Fibroblast of lung (primary cell): ENCODE results near the gene MLPH. TPM values are rescaled to one million over a fixed set of nuclear protein-coding genes. Genes with fewer than 3 reads are reported as not detected.
A peak's percentile ranks its signal among the peaks of the same experiment; 100 is the strongest.

ENCODE experiments used
- DNase-seq, 2 donors: peaks; one replicate each; pipeline versions ENCODE4 v3.0.0 to v3.0.0-alpha.2; 2010; ENCODE audit warnings: low read depth in 2 of 2
- H2AFZ ChIP-seq: 2 replicates; pipeline ENCODE4 v1.5.1; 2012; ENCODE audit warnings: low read length, control low read depth, inconsistent platforms
- H3K27ac ChIP-seq: 2 replicates; pipeline ENCODE4 v1.5.1; 2011; ENCODE audit warnings: low read length, control low read depth; ENCODE audit not compliant: insufficient read depth
- H3K27me3 ChIP-seq: 2 replicates; pipeline ENCODE4 v1.5.1; 2011; ENCODE audit warnings: mild to moderate bottlenecking, low read length; ENCODE audit not compliant: control insufficient read depth, insufficient read depth
- H3K36me3 ChIP-seq: 2 replicates; pipeline ENCODE4 v1.5.1; 2011; ENCODE audit warnings: low read length; ENCODE audit not compliant: control insufficient read depth, insufficient read depth
- H3K4me1 ChIP-seq: 2 replicates; pipeline ENCODE4 v1.5.1; 2011; ENCODE audit warnings: low read length; ENCODE audit not compliant: control insufficient read depth, insufficient read depth; ENCODE audit errors: extremely low read depth
- H3K4me2 ChIP-seq: 2 replicates; pipeline ENCODE4 v1.5.1; 2011; ENCODE audit warnings: low read length, control low read depth; ENCODE audit not compliant: insufficient read depth; ENCODE audit errors: extremely low read depth
- H3K4me3 ChIP-seq, 4 experiments: fragments of 200-600 bp in 1 of 4; sonication (generic) in 1 of 4; replicated peaks in 1 of 4; 2 replicates each; pipeline ENCODE4 v1.5.1; 2011 to 2016; ENCODE audit warnings: low read length in 4 of 4, low read depth in 3 of 4, mild to moderate bottlenecking in 3 of 4, control low read depth in 2 of 4, inconsistent platforms in 1 of 4, mixed read lengths in 1 of 4; ENCODE audit not compliant: insufficient read depth in 1 of 4; ENCODE audit errors: control extremely low read depth in 1 of 4
- H3K79me2 ChIP-seq: 2 replicates; pipeline ENCODE4 v1.5.1; 2012; ENCODE audit warnings: mild to moderate bottlenecking, low read length, inconsistent platforms; ENCODE audit not compliant: control insufficient read depth, insufficient read depth
- H3K9ac ChIP-seq: 2 replicates; pipeline ENCODE4 v1.5.1; 2011; ENCODE audit warnings: mild to moderate bottlenecking, low read length, control low read depth; ENCODE audit not compliant: insufficient read depth
- H3K9me3 ChIP-seq: 2 replicates; pipeline ENCODE4 v1.5.1; 2012; ENCODE audit warnings: low read depth, low read length; ENCODE audit not compliant: control insufficient read depth, insufficient read depth
- H4K20me1 ChIP-seq: 2 replicates; pipeline ENCODE4 v1.5.1; 2011; ENCODE audit warnings: low read length; ENCODE audit not compliant: control insufficient read depth, insufficient read depth; ENCODE audit errors: extremely low read depth
- CTCF ChIP-seq, 2 donors: IDR thresholded peaks in 1 of 2; conservative IDR thresholded peaks in 1 of 2; 1 replicate in 1 of 2; 2 replicates in 1 of 2; pipeline ENCODE4 v1.5.1; 2011 to 2012; ENCODE audit warnings: low read length in 2 of 2, control low read depth in 1 of 2, inconsistent platforms in 1 of 2, low read depth in 1 of 2, mild to moderate bottlenecking in 1 of 2
- EZH2 ChIP-seq: IDR thresholded peaks from 2 replicates; pipeline ENCODE4 v1.5.1; 2012; ENCODE audit warnings: low read length, control low read depth, mild to moderate bottlenecking; ENCODE audit errors: missing control alignments
- polyA plus RNA-seq, 2 donors: library from polyadenylated mRNA; depleted of rRNA in 1 of 2; stranded (reverse) in 1 of 2; unstranded in 1 of 2; fragments of >200 nt; gene quantifications; 2 replicates each; pipeline ENCODE4 v1.2.1, GENCODE V29; 2011 to 2012; ENCODE audit warnings: missing spikeins in 1 of 2
- total RNA-seq: library from RNA; depleted of rRNA; stranded (reverse); fragments of >200 nt; gene quantifications from 2 replicates; pipeline ENCODE4 v1.2.1, GENCODE V29; 2014

Gene MLPH
- total and polyA plus RNA-seq, 2 donors (not counting 1 experiment from before 2014, with no cell fraction given): 3.1 to 10.7 TPM

DNA sequence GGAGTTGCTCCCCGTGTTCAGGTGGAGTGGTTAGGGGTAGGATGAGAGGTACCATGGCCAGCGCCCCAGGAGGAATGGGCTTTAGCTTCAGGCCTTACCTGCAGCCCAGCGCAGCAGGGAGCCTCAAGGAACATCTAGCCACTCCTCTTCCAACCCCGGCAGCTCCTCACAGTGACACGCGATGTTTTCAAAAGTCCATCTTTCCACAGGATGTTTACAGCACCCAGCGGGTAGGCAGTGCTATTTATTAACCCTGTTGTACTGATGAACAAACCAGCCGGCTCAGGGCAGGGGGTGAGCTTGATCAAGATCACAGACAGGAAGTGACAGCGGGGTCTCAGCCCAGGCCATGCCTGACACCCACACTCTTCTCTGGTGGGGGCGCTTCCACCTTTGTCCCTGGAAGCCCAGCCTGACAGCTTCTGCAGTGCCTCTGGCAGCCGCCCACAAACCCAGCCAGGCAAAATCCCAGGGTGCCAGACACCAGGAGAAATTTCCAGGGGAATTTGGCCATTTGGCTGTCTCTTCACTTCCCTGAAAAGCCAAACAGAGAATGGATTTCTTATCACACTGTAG, 60.9 kb downstream of the MLPH start:
- no peaks in the 10 kb centered on the region for H3K36me3 ChIP-seq
- H3K27ac ChIP-seq: no peak overlapping the region
- no peaks in the 10 kb centered on the region for H3K9me3 ChIP-seq
- H3K9ac ChIP-seq: no peak overlapping the region
- TF ChIP-seq CTCF (conservative IDR thresholded peaks at IDR 0.05 in 1 of 2, IDR thresholded peaks at IDR 0.05 in 1 of 2; ENCODE audit: low read depth in 1 of 2, low read length in 2 of 2) (no peak), EZH2 (no peak)
- no peaks in the 10 kb centered on the region for H3K4me1 ChIP-seq
- no peaks in the 10 kb centered on the region for H3K27me3 ChIP-seq
- H2AFZ ChIP-seq: no peak overlapping the region
- H3K4me2 ChIP-seq: no peak overlapping the region
- H3K79me2 ChIP-seq: no peaks in the 10 kb centered on the region
- no peaks in the 10 kb centered on the region for H4K20me1 ChIP-seq
- DNase-seq: peak in 1 of 2 donors; percentile 4
- H3K4me3 ChIP-seq: no peak overlapping the region

GRCh38 chr2:237549216-237549615, 62.2 kb downstream of the MLPH start:
- no peaks in the 10 kb centered on the region for H3K79me2 ChIP-seq
- no peak for DNase-seq
- H3K4me3 ChIP-seq: no peak overlapping the region
- H3K27ac ChIP-seq: no peak overlapping the region
- no peaks in the 10 kb centered on the region for H3K36me3 ChIP-seq
- TF ChIP-seq CTCF (conservative IDR thresholded peaks at IDR 0.05 in 1 of 2, IDR thresholded peaks at IDR 0.05 in 1 of 2; ENCODE audit: low read depth in 1 of 2, low read length in 2 of 2) (no peak), EZH2 (no peak)
- no peaks in the 10 kb centered on the region for H3K4me1 ChIP-seq
- no peak overlapping the region for H2AFZ ChIP-seq
- H3K9ac ChIP-seq: no peak overlapping the region
- H4K20me1 ChIP-seq: no peaks in the 10 kb centered on the region
- no peak overlapping the region for H3K4me2 ChIP-seq
- no peaks in the 10 kb centered on the region for H3K9me3 ChIP-seq
- H3K27me3 ChIP-seq: no peaks in the 10 kb centered on the region

DNA sequence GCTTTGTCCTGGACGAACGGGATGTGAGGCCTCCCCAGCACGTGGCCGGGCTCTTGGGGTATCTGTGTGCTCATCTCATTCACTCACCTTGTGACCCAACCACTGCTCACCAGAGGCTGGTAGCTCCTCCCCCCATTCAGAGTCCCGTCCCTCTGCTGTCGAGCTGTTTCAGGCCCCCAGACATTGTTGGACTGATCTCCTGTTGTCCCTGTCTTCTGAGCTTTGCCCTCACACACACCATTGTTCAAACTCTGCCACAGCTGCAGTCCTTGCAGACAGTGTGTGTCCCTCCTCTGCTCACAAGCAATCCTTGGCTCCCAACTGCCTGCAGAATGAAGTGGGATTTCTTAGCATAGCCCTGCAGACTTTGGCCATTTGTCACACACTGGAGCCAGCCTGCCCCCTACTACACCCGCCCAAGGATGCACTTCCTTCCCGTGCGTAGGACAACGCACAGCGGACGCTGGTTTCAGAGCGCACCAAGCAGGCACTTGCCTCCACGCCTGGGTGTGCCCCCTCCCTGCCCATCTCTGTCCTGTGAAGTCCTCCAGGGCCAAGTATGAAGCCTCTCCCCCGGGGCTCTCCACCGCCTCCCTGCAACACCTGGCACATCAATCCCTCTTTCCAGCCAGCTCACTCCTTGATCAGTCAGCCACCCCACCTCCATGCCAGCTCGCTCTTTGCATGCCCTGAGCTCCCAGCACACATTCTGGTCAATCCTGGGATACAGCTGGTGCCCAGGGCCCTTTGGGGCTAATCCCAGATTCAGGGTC, 62.8 kb downstream of the MLPH start:
- H3K27me3 ChIP-seq: no peaks in the 10 kb centered on the region
- no peaks in the 10 kb centered on the region for H3K79me2 ChIP-seq
- DNase-seq: no peak
- H3K4me3 ChIP-seq: no peak overlapping the region
- H2AFZ ChIP-seq: no peak overlapping the region
- no peaks in the 10 kb centered on the region for H3K9me3 ChIP-seq
- H3K4me2 ChIP-seq: no peak overlapping the region
- H3K4me1 ChIP-seq: no peaks in the 10 kb centered on the region
- no peak for TF ChIP-seq EZH2
- no peak for TF ChIP-seq CTCF (conservative IDR thresholded peaks at IDR 0.05 in 1 of 2, IDR thresholded peaks at IDR 0.05 in 1 of 2; ENCODE audit: low read depth in 1 of 2, low read length in 2 of 2)
- H4K20me1 ChIP-seq: no peaks in the 10 kb centered on the region
- H3K9ac ChIP-seq: no peak overlapping the region
- H3K36me3 ChIP-seq: no peaks in the 10 kb centered on the region
- H3K27ac ChIP-seq: no peak overlapping the region
